Measurements from ENCODE around the gene CDH13.

The CDH13 gene

DNA sequence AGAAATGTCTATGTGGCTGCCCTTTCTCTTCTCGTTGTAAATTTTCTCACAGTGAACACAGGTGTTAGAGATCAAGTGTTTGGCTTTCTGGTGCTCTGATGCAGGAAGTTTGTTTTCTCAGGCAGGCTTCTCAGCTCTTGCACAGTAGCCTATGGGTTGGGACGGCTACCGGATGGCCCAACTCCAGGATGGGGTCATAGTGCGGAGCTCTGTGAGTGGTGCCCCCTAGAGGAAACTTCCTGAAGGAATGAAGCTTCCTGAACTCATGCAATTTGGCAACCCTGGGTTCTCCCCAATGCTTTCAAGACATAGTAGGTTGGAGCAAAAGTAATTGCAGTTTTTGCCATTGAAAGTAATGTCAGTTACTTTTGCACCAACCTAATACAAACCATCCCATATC, 773.5 kb downstream of the CDH13 start:
- Histone ChIP-seq H3K36me3 (ENCODE audit: insufficient read depth, low read length) (no peaks in the 10 kb centered on the region), H3K27ac (ENCODE audit: low read depth, low read length) (no peak overlapping the region), H3K4me1 (ENCODE audit: control insufficient read depth, insufficient read depth, low read length, unreplicated experiment) (peaks cover 16% of the 10 kb centered on the region), H3K4me3 (ENCODE audit: low read depth, low read length) (no peak overlapping the region), H2AFZ (ENCODE audit: low read length, unreplicated experiment) (no peak overlapping the region), H3K79me2 (ENCODE audit: control insufficient read depth, insufficient read depth, low read length, unreplicated experiment) (no peaks in the 10 kb centered on the region), H3K27me3 (ENCODE audit: insufficient read depth, low read length) (no peaks in the 10 kb centered on the region)

GRCh38 chr16:83402160-83402814, 775.5 kb downstream of the CDH13 start:
- H3K4me1 ChIP-seq (ENCODE audit: control insufficient read depth, insufficient read depth, low read length, unreplicated experiment): peaks cover 16% of the 10 kb centered on the region
- H3K27me3 ChIP-seq (ENCODE audit: insufficient read depth, low read length): no peaks in the 10 kb centered on the region
- no peak overlapping the region for H2AFZ ChIP-seq (ENCODE audit: low read length, unreplicated experiment)
- H3K27ac ChIP-seq (ENCODE audit: low read depth, low read length): peak overlapping the region; percentile 62
- no peak overlapping the region for H3K4me3 ChIP-seq (ENCODE audit: low read depth, low read length)
- H3K79me2 ChIP-seq (ENCODE audit: control insufficient read depth, insufficient read depth, low read length, unreplicated experiment): no peaks in the 10 kb centered on the region
- H3K36me3 ChIP-seq (ENCODE audit: insufficient read depth, low read length): no peaks in the 10 kb centered on the region

DNA sequence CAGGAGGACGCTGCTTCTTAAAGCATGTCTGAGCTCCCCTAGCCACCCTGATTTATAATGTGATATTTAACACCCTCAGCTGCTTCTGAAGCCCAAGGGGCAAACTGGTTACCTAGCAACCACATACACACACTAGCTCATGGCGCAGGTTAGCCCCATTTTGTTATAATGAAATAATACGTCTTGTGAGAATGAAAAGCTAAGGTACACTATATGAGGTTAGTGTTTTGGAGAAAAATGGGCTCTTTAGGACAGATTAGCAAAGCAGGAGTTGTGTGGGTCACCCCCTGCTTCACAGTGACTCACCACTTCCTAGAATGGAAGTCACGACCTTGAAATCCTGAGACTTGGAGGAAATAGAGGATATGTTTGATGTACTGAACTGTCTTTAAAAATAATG, 776.2 kb downstream of the CDH13 start:
- Histone ChIP-seq H2AFZ (ENCODE audit: low read length, unreplicated experiment) (no peak overlapping the region), H3K79me2 (ENCODE audit: control insufficient read depth, insufficient read depth, low read length, unreplicated experiment) (no peaks in the 10 kb centered on the region), H3K27ac (ENCODE audit: low read depth, low read length) (peak overlapping the region; percentile 62), H3K4me1 (ENCODE audit: control insufficient read depth, insufficient read depth, low read length, unreplicated experiment) (peaks cover 16% of the 10 kb centered on the region), H3K4me3 (ENCODE audit: low read depth, low read length) (no peak overlapping the region), H3K27me3 (ENCODE audit: insufficient read depth, low read length) (no peaks in the 10 kb centered on the region), H3K36me3 (ENCODE audit: insufficient read depth, low read length) (no peaks in the 10 kb centered on the region)

- Histone ChIP-seq H3K27me3 (ENCODE audit: insufficient read depth, low read length) (no peaks in the 10 kb centered on the region), H2AFZ (ENCODE audit: low read length, unreplicated experiment) (no peak overlapping the region), H3K36me3 (ENCODE audit: insufficient read depth, low read length) (no peaks in the 10 kb centered on the region), H3K4me3 (ENCODE audit: low read depth, low read length) (no peak overlapping the region), H3K4me1 (ENCODE audit: control insufficient read depth, insufficient read depth, low read length, unreplicated experiment) (peaks cover 16% of the 10 kb centered on the region), H3K27ac (ENCODE audit: low read depth, low read length) (peak overlapping the region; percentile 62), H3K79me2 (ENCODE audit: control insufficient read depth, insufficient read depth, low read length, unreplicated experiment) (no peaks in the 10 kb centered on the region)
Observed at GRCh38 chr16:83403761-83404160, 777.0 kb downstream of the CDH13 start.

DNA sequence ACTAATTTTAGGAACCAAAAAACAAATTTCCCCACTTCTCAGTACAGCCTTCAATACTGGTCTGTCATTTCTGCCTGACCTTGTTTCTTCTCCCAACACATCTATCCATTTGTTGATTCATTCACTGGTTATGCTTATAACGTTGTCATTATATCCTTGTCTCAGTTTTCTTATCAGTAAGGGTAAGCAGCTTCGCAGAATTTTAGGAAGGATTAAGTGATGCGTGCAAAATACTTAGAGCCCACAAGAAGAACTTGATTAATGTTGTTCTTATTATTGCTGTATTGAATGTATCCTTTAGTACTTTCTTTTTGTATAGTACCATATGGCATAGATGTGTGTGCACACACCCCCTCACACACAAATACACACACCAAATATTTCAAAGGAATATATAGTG, 777.5 kb downstream of the CDH13 start:
- Histone ChIP-seq H3K36me3 (ENCODE audit: insufficient read depth, low read length) (no peaks in the 10 kb centered on the region), H3K27me3 (ENCODE audit: insufficient read depth, low read length) (no peaks in the 10 kb centered on the region), H3K4me3 (ENCODE audit: low read depth, low read length) (no peak overlapping the region), H3K27ac (ENCODE audit: low read depth, low read length) (peak overlapping the region; percentile 62), H3K79me2 (ENCODE audit: control insufficient read depth, insufficient read depth, low read length, unreplicated experiment) (no peaks in the 10 kb centered on the region), H2AFZ (ENCODE audit: low read length, unreplicated experiment) (no peak overlapping the region), H3K4me1 (ENCODE audit: control insufficient read depth, insufficient read depth, low read length, unreplicated experiment) (peaks cover 16% of the 10 kb centered on the region)

- Histone ChIP-seq H3K27me3 (ENCODE audit: insufficient read depth, low read length) (no peaks in the 10 kb centered on the region), H3K4me1 (ENCODE audit: control insufficient read depth, insufficient read depth, low read length, unreplicated experiment) (peaks cover 13% of the 10 kb centered on the region), H3K27ac (ENCODE audit: low read depth, low read length) (no peak overlapping the region), H3K36me3 (ENCODE audit: insufficient read depth, low read length) (no peaks in the 10 kb centered on the region), H3K79me2 (ENCODE audit: control insufficient read depth, insufficient read depth, low read length, unreplicated experiment) (no peaks in the 10 kb centered on the region), H2AFZ (ENCODE audit: low read length, unreplicated experiment) (no peak overlapping the region), H3K4me3 (ENCODE audit: low read depth, low read length) (no peak overlapping the region)
Observed at GRCh38 chr16:83407928-83408327, 781.2 kb downstream of the CDH13 start.

DNA sequence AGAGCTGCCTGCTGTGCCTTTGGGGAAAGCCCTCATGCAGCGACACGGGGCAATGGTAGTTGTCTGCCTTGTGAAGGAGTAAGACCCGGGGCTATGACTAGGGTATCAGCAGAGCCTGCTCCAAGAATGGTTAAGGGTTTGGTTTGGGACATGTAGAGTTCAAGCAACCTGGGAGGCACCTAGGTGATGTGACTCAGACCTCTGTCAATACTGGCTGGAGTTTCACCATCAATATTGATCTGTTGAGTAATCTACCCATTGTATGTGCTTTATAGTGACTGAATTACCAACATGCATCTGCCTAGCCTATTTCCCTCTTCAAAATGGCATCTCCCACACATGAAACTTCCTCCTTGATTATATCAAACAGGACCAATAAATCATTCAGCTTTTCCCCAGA, 782.6 kb downstream of the CDH13 start:
- Histone ChIP-seq H2AFZ (ENCODE audit: low read length, unreplicated experiment) (no peak overlapping the region), H3K79me2 (ENCODE audit: control insufficient read depth, insufficient read depth, low read length, unreplicated experiment) (no peaks in the 10 kb centered on the region), H3K36me3 (ENCODE audit: insufficient read depth, low read length) (no peaks in the 10 kb centered on the region), H3K4me1 (ENCODE audit: control insufficient read depth, insufficient read depth, low read length, unreplicated experiment) (peaks cover under 1% of the 10 kb centered on the region), H3K4me3 (ENCODE audit: low read depth, low read length) (no peak overlapping the region), H3K27me3 (ENCODE audit: insufficient read depth, low read length) (no peaks in the 10 kb centered on the region), H3K27ac (ENCODE audit: low read depth, low read length) (no peak overlapping the region)

DNA sequence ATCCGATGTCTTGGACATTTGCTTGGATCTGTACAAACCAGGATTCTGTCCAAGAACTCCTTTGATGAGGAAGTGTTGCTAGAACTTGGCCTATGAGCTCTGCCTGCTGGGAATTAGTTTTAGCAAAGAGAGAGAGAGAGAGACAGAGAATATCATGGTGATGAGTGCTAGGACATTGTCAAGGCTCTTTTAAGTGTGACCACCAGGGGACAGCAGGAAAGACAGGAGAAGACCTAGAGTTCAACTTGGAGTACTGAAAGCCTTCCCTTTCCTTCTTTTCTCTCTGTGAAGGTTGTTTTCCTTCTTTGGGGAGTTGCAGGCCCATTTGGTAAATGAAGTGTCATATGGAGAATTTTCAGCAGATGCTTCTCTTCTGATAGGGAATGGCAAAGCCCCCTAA, 791.8 kb downstream of the CDH13 start:
- Histone ChIP-seq H3K27ac (ENCODE audit: low read depth, low read length) (no peak overlapping the region), H3K79me2 (ENCODE audit: control insufficient read depth, insufficient read depth, low read length, unreplicated experiment) (no peaks in the 10 kb centered on the region), H3K4me3 (ENCODE audit: low read depth, low read length) (no peak overlapping the region), H3K27me3 (ENCODE audit: insufficient read depth, low read length) (no peaks in the 10 kb centered on the region), H3K4me1 (ENCODE audit: control insufficient read depth, insufficient read depth, low read length, unreplicated experiment) (no peaks in the 10 kb centered on the region), H3K36me3 (ENCODE audit: insufficient read depth, low read length) (no peaks in the 10 kb centered on the region), H2AFZ (ENCODE audit: low read length, unreplicated experiment) (no peak overlapping the region)

DNA sequence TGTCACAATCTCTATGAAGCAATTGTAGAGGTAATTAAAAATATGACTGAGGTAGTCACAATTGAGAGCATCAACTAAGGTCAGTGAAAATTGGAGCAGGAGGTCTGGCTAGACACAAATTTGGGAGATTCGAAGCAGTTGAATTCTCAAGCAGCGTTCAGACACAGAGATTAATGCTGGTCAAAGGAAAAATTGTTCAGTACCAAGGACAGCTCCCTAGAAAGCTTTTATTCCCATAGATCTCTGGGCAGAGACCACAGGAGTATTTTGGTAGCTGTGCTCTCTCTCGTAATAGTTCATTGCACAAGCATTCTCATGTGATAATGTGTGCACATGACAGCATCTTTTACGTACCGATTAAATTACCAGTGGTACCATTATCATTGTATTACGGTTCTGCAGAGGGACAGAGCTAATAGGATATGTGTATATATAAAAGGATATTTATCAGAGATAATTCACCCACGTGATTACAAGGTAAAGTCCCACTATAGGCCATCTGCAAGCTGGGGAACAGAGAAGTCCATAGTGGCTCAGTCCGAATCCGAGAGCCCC, 793.5 kb downstream of the CDH13 start:
- H3K4me3 ChIP-seq (ENCODE audit: low read depth, low read length): no peak overlapping the region

DNA sequence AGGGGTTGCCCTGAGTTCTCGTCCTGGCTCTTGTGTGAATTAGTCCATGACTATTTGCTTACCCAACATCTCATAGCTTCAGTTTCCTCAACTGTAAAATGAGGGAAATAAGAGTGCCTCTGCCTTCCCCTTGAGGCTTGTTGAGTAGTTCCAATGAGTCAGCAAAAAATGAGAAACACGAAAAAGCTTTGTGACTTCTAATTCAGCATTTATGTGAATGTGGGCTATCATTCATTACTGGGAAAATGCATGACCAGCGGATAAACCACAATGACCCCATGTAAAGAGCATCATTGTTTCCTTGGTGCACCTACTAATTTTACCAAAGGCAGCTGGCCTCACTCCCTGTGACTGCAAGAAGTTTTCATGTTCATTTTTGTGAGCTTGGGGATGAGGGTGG, 806.4 kb downstream of the CDH13 start:
- no peaks in the 10 kb centered on the region for H3K36me3 ChIP-seq (ENCODE audit: insufficient read depth, low read length)
- no peak overlapping the region for H2AFZ ChIP-seq (ENCODE audit: low read length, unreplicated experiment)
- H3K27me3 ChIP-seq (ENCODE audit: insufficient read depth, low read length): no peaks in the 10 kb centered on the region
- H3K4me1 ChIP-seq (ENCODE audit: control insufficient read depth, insufficient read depth, low read length, unreplicated experiment): no peaks in the 10 kb centered on the region
- no peak overlapping the region for H3K4me3 ChIP-seq (ENCODE audit: low read depth, low read length)
- no peak overlapping the region for H3K27ac ChIP-seq (ENCODE audit: low read depth, low read length)
- H3K79me2 ChIP-seq (ENCODE audit: control insufficient read depth, insufficient read depth, low read length, unreplicated experiment): no peaks in the 10 kb centered on the region

More for the DNA sequence above, 793.5 kb downstream of the CDH13 start:
- Histone ChIP-seq H2AFZ (ENCODE audit: low read length, unreplicated experiment) (no peak overlapping the region), H3K36me3 (ENCODE audit: insufficient read depth, low read length) (no peaks in the 10 kb centered on the region), H3K79me2 (ENCODE audit: control insufficient read depth, insufficient read depth, low read length, unreplicated experiment) (no peaks in the 10 kb centered on the region), H3K27ac (ENCODE audit: low read depth, low read length) (no peak overlapping the region), H3K27me3 (ENCODE audit: insufficient read depth, low read length) (no peaks in the 10 kb centered on the region), H3K4me1 (ENCODE audit: control insufficient read depth, insufficient read depth, low read length, unreplicated experiment) (no peaks in the 10 kb centered on the region)

DNA sequence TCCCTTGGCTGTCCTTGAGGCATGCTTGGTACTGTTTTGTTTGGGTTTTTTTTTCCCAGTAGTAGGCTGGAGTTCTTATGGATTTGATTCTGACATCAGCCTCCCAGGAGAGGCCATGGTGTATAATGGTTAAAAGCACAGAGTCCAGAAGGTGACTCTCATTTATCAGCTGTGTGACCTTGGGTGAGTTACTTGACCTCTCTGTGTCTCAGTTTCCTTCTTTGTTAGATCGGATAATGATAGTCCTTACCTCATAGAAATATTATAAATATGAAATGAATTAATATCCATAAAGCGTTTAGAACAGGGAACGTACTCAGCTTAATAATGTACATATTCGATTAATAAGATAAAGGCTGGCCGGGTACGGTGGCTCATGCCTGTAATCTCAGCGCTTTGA, 810.3 kb downstream of the CDH13 start:
- Histone ChIP-seq H2AFZ (ENCODE audit: low read length, unreplicated experiment) (no peak overlapping the region), H3K4me3 (ENCODE audit: low read depth, low read length) (no peak overlapping the region), H3K79me2 (ENCODE audit: control insufficient read depth, insufficient read depth, low read length, unreplicated experiment) (no peaks in the 10 kb centered on the region), H3K4me1 (ENCODE audit: control insufficient read depth, insufficient read depth, low read length, unreplicated experiment) (no peaks in the 10 kb centered on the region), H3K36me3 (ENCODE audit: insufficient read depth, low read length) (no peaks in the 10 kb centered on the region), H3K27ac (ENCODE audit: low read depth, low read length) (no peak overlapping the region), H3K27me3 (ENCODE audit: insufficient read depth, low read length) (no peaks in the 10 kb centered on the region)

All from ACC112 (cell line).